Measurements from ENCODE around the gene PRKX. TPM values are rescaled to one million over a fixed set of nuclear protein-coding genes. Genes with fewer than 3 reads are reported as not detected.
A peak's percentile ranks its signal among the peaks of the same experiment; 100 is the strongest.
"Not testable (repeated sequence)": the region's sequence is repeated elsewhere in the genome, so short reads cannot be mapped to it uniquely, and the experiment has no call there.

The PRKX gene
- total and polyA plus RNA-seq, 7 experiments from 2014 or later = 40.5 to 118 (median 55.2) TPM

GRCh38 chrX:3701445-3701928 lies 12.0 kb downstream of the PRKX start:
- intact Hi-C loops (cut with micrococcal nuclease) = loop anchor here in 1 of 2 donors (5.0 kb wide), 1 partner anchor 49 kb away; no protein-coding TSS in a partner anchor
- not testable (repeated sequence) for ATAC-seq; H3K9me3 ChIP-seq (ENCODE audit: control insufficient read depth in 2 of 3, low read length in 3 of 3); DNase-seq; H3K36me3 ChIP-seq (ENCODE audit: control insufficient read depth in 2 of 3, insufficient read depth in 3 of 3, low read length in 3 of 3); H3K27me3 Mint-ChIP-seq; H3K27me3 ChIP-seq (ENCODE audit: control insufficient read depth in 2 of 2, insufficient read depth in 2 of 2, low read length in 2 of 2); H3K9me3 Mint-ChIP-seq; H3K4me3 ChIP-seq (ENCODE audit: low read length)
- ChIA-PET POLR2A (interaction anchor here (3.1 kb wide), 1 partner anchor 10 kb away, joined by 13 read pairs; no protein-coding TSS in a partner anchor), CTCF (interaction anchor here (2.0 kb wide), 1 partner anchor 10 kb away, joined by 6 read pairs; no protein-coding TSS in a partner anchor)
- peak overlapping the region; percentile 49 to 97 (median 92) for H3K27ac Mint-ChIP-seq
- H3K4me1 Mint-ChIP-seq = peaks cover 15 to 84% (median 56%) of the 10 kb centered on the region in 7 donors
- H3K27ac ChIP-seq (ENCODE audit: low read depth, low read length) = peak overlapping the region; percentile 74
- H3K4me1 ChIP-seq (ENCODE audit: control insufficient read depth in 2 of 2, insufficient read depth in 2 of 2, low read length in 2 of 2) = peaks cover 4 to 20% of the 10 kb centered on the region in 2 donors
- peaks cover 0 to 38% (median 4%) of the 10 kb centered on the region in 5 donors for H3K36me3 Mint-ChIP-seq
- peak overlapping the region in 9 of 10 donors; percentile 77 to 93 (median 89) for H3K4me3 Mint-ChIP-seq

- Histone ChIP-seq H3K4me3 (ENCODE audit: low read length) (peak overlapping the region; percentile 63), H3K27me3 (ENCODE audit: control insufficient read depth in 2 of 2, insufficient read depth in 2 of 2, low read length in 2 of 2) (no peaks in the 10 kb centered on the region), H3K36me3 (ENCODE audit: control insufficient read depth in 2 of 3, insufficient read depth in 3 of 3, low read length in 3 of 3) (no peaks in the 10 kb centered on the region), H3K9me3 (ENCODE audit: control insufficient read depth in 2 of 3, low read length in 3 of 3) (no peaks in the 10 kb centered on the region), H3K27ac (ENCODE audit: low read depth, low read length) (peak overlapping the region; percentile 74), H3K4me1 (ENCODE audit: control insufficient read depth in 2 of 2, insufficient read depth in 2 of 2, low read length in 2 of 2) (peaks cover 0 to 6% of the 10 kb centered on the region in 2 donors)
- H3K4me3 Mint-ChIP-seq = peak overlapping the region; percentile 77 to 93 (median 88)
- peaks cover 23 to 86% (median 64%) of the 10 kb centered on the region in 7 donors for H3K4me1 Mint-ChIP-seq
- ChIA-PET CTCF (interaction anchor here (0.9 to 2.0 kb wide), 2 partner anchors 11 to 22 kb away, joined by 3 to 6 read pairs; no protein-coding TSS in a partner anchor), POLR2A (interaction anchor here (1.8 to 3.1 kb wide), 2 partner anchors 11 to 14 kb away, joined by 11 to 13 read pairs; partner anchors contain the start of gene PRKX)
- no peaks in the 10 kb centered on the region for H3K9me3 Mint-ChIP-seq
- peak; percentile 64 for ATAC-seq
- peak overlapping the region; percentile 89 to 97 (median 95) for H3K27ac Mint-ChIP-seq
- intact Hi-C loops (cut with micrococcal nuclease) = loop anchor here (2.0 to 5.0 kb wide), 2 partner anchors 13 to 48 kb away; partner anchors contain the start of gene PRKX (in 1 of the 2)
- no peaks in the 10 kb centered on the region for H3K27me3 Mint-ChIP-seq
- peak in 6 of 9 donors; percentile 19 to 49 (median 39) for DNase-seq
- H3K36me3 Mint-ChIP-seq = peaks cover 0 to 44% (median 4%) of the 10 kb centered on the region in 5 donors
Measured at GRCh38 chrX:3699821-3700381, 13.5 kb downstream of the PRKX start.

- H3K27ac Mint-ChIP-seq = peak overlapping the region in 6 of 9 donors; percentile 21 to 78 (median 36)
- H3K27ac ChIP-seq (ENCODE audit: low read depth, low read length) = no peak overlapping the region
- no peaks in the 10 kb centered on the region for H3K9me3 Mint-ChIP-seq
- H3K36me3 Mint-ChIP-seq = peaks cover 0 to 33% (median 0%) of the 10 kb centered on the region in 5 donors
- ChIA-PET POLR2A (no interaction called here), CTCF (no interaction called here)
- intact Hi-C loops (cut with micrococcal nuclease) = loop anchor here in 1 of 2 donors (2.0 kb wide), 1 partner anchor 15 kb away; the partner anchor contains the start of gene PRKX
- H3K9me3 ChIP-seq (ENCODE audit: control insufficient read depth in 2 of 3, low read length in 3 of 3) = no peaks in the 10 kb centered on the region
- H3K36me3 ChIP-seq (ENCODE audit: control insufficient read depth in 2 of 3, insufficient read depth in 3 of 3, low read length in 3 of 3) = no peaks in the 10 kb centered on the region
- H3K4me1 ChIP-seq (ENCODE audit: control insufficient read depth in 2 of 2, insufficient read depth in 2 of 2, low read length in 2 of 2) = peaks cover 0 to 4% of the 10 kb centered on the region in 2 donors
- peak overlapping the region in 3 of 10 donors; percentile 28 to 51 (median 38) for H3K4me3 Mint-ChIP-seq
- H3K27me3 ChIP-seq (ENCODE audit: control insufficient read depth in 2 of 2, insufficient read depth in 2 of 2, low read length in 2 of 2) = no peaks in the 10 kb centered on the region
- DNase-seq (no peak), ATAC-seq (no peak)
- H3K4me3 ChIP-seq (ENCODE audit: low read length) = no peak overlapping the region
- H3K4me1 Mint-ChIP-seq = peaks cover 28 to 80% (median 56%) of the 10 kb centered on the region in 7 donors
- H3K27me3 Mint-ChIP-seq = no peaks in the 10 kb centered on the region
Measured at GRCh38 chrX:3697701-3698279, 15.7 kb downstream of the PRKX start.

GRCh38 chrX:3697220-3697684 lies 16.2 kb downstream of the PRKX start:
- DNase-seq = no peak
- Mint-ChIP-seq H3K4me3 (peak overlapping the region in 4 of 10 donors; percentile 17 to 43 (median 20)), H3K4me1 (peaks cover 28 to 82% (median 55%) of the 10 kb centered on the region in 7 donors), H3K27ac (peak overlapping the region in 6 of 9 donors; percentile 21 to 74 (median 40)), H3K27me3 (no peaks in the 10 kb centered on the region), H3K36me3 (peaks cover 0 to 33% (median 0%) of the 10 kb centered on the region in 5 donors), H3K9me3 (no peaks in the 10 kb centered on the region)
- H3K27me3 ChIP-seq (ENCODE audit: control insufficient read depth in 2 of 2, insufficient read depth in 2 of 2, low read length in 2 of 2) = no peaks in the 10 kb centered on the region
- H3K4me1 ChIP-seq (ENCODE audit: control insufficient read depth in 2 of 2, insufficient read depth in 2 of 2, low read length in 2 of 2) = peaks cover 0 to 4% of the 10 kb centered on the region in 2 donors
- intact Hi-C loops (cut with micrococcal nuclease) = no loop called here
- H3K4me3 ChIP-seq (ENCODE audit: low read length) = no peak overlapping the region
- H3K36me3 ChIP-seq (ENCODE audit: control insufficient read depth in 2 of 3, insufficient read depth in 3 of 3, low read length in 3 of 3) = no peaks in the 10 kb centered on the region
- CTCF ChIA-PET = no interaction called here
- no peaks in the 10 kb centered on the region for H3K9me3 ChIP-seq (ENCODE audit: control insufficient read depth in 2 of 3, low read length in 3 of 3)
- POLR2A ChIA-PET = no interaction called here
- H3K27ac ChIP-seq (ENCODE audit: low read depth, low read length) = no peak overlapping the region
- ATAC-seq = peak; percentile 44

GRCh38 chrX:3695536-3695935 lies 17.9 kb downstream of the PRKX start:
- CTCF ChIA-PET = interaction anchor here (0.7 kb wide), 1 partner anchor 61 kb away, joined by 4 read pairs; no protein-coding TSS in a partner anchor

GRCh38 chrX:3690140-3690539 lies 23.3 kb downstream of the PRKX start:
- intact Hi-C loops (cut with micrococcal nuclease) = no loop called here
- H3K4me1 Mint-ChIP-seq = peaks cover 15 to 67% (median 30%) of the 10 kb centered on the region in 7 donors
- no peaks in the 10 kb centered on the region for H3K36me3 ChIP-seq (ENCODE audit: control insufficient read depth in 2 of 3, insufficient read depth in 3 of 3, low read length in 3 of 3)

More at GRCh38 chrX:3695536-3695935, 17.9 kb downstream of the PRKX start:
- Histone ChIP-seq H3K4me3 (ENCODE audit: low read length) (no peak overlapping the region), H3K4me1 (ENCODE audit: control insufficient read depth in 2 of 2, insufficient read depth in 2 of 2, low read length in 2 of 2) (peaks cover 0 to 1% of the 10 kb centered on the region in 2 donors), H3K27me3 (ENCODE audit: control insufficient read depth in 2 of 2, insufficient read depth in 2 of 2, low read length in 2 of 2) (no peaks in the 10 kb centered on the region), H3K9me3 (ENCODE audit: control insufficient read depth in 2 of 3, low read length in 3 of 3) (no peaks in the 10 kb centered on the region), H3K36me3 (ENCODE audit: control insufficient read depth in 2 of 3, insufficient read depth in 3 of 3, low read length in 3 of 3) (no peaks in the 10 kb centered on the region), H3K27ac (ENCODE audit: low read depth, low read length) (no peak overlapping the region)
- Mint-ChIP-seq H3K36me3 (peaks cover 3 to 34% (median 5%) of the 10 kb centered on the region in 5 donors), H3K9me3 (no peaks in the 10 kb centered on the region), H3K27ac (peak overlapping the region in 8 of 9 donors; percentile 9 to 59 (median 49)), H3K4me3 (peak overlapping the region in 3 of 10 donors; percentile 11 to 23 (median 17)), H3K4me1 (peaks cover 29 to 79% (median 49%) of the 10 kb centered on the region in 7 donors), H3K27me3 (no peaks in the 10 kb centered on the region)
- intact Hi-C loops (cut with micrococcal nuclease) = no loop called here
- ATAC-seq = no peak
- no peak for DNase-seq
- POLR2A ChIA-PET = no interaction called here

More at GRCh38 chrX:3690140-3690539, 23.3 kb downstream of the PRKX start:
- Histone ChIP-seq H3K27ac (ENCODE audit: low read depth, low read length) (no peak overlapping the region), H3K4me3 (ENCODE audit: low read length) (no peak overlapping the region), H3K4me1 (ENCODE audit: control insufficient read depth in 2 of 2, insufficient read depth in 2 of 2, low read length in 2 of 2) (no peaks in the 10 kb centered on the region), H3K27me3 (ENCODE audit: control insufficient read depth in 2 of 2, insufficient read depth in 2 of 2, low read length in 2 of 2) (no peaks in the 10 kb centered on the region), H3K9me3 (ENCODE audit: control insufficient read depth in 2 of 3, low read length in 3 of 3) (no peaks in the 10 kb centered on the region)
- H3K27me3 Mint-ChIP-seq = no peaks in the 10 kb centered on the region
- peaks cover 3 to 16% (median 5%) of the 10 kb centered on the region in 5 donors for H3K36me3 Mint-ChIP-seq
- POLR2A ChIA-PET = no interaction called here
- ATAC-seq (no peak), DNase-seq (no peak)
- H3K4me3 Mint-ChIP-seq = no peak overlapping the region
- H3K27ac Mint-ChIP-seq = peak overlapping the region in 3 of 9 donors; percentile 28 to 69 (median 47)
- CTCF ChIA-PET = no interaction called here
- no peaks in the 10 kb centered on the region for H3K9me3 Mint-ChIP-seq

Measured in naive thymus-derived CD4-positive, alpha-beta T cell (primary cell).